NCI-H345 treated with DMSO at 0.1 percent for 48 hours (cell line): Measurements from ENCODE around the gene RPN2.
"Not testable (repeated sequence)": the region's sequence is repeated elsewhere in the genome, so short reads cannot be mapped to it uniquely, and the experiment has no call there.

Experiments used
- DNase-seq: peaks from one replicate; lab custom pipeline; 2025; ENCODE audit not compliant: unreplicated experiment; lab: John Stamatoyannopoulos, UW

Gene RPN2

DNA sequence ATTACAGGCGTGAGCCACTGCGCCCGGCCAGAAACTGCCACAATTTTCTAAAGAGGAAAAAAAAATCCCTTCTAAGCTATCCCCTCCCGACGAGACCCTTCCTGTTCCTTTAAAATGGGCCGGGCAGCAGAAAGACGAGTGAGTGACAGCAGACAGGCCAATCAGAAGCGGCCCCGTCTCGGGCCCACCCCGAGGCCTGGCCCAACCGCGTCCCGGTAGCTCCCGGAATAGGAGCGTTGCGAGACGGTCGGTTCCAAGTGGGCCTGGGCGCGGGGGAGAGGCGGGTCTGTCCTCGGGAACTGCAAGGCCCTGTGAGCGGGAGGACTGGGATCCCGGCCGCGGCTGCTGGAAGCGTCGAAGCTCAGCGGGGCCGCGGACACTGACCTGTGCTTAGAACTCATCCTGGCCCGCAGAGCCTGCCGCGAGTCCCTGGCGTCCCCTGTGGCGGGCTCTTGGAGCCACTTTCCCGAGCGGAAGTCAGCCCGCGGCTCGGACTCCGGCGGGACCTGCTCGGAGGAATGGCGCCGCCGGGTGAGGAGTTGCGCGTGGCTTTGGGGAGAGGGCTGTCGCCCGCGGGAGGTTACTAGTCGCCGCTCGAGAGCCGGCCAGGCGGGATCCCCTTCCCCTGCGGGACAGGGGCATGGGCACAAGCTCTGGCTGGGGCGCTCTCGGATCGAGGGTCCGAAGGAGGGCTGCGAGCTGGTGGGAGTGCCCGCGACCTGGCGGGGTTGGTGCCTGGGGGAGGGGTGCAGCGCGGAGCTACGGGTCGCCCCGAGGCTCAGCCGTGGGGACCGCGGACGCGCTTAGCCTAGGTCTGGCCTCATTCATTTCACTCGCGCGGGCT is at the start of gene RPN2, which contains the start of gene MROH8:
Gene RPN2 (plus strand): TSS at position 492 of the 844 bp plus-strand sequence. CDS start 27 bp downstream, at position 519.
Gene MROH8 (minus strand): TSS at position 710 of the 844 bp plus-strand sequence.
- DNase-seq: peak; percentile 97

DNA sequence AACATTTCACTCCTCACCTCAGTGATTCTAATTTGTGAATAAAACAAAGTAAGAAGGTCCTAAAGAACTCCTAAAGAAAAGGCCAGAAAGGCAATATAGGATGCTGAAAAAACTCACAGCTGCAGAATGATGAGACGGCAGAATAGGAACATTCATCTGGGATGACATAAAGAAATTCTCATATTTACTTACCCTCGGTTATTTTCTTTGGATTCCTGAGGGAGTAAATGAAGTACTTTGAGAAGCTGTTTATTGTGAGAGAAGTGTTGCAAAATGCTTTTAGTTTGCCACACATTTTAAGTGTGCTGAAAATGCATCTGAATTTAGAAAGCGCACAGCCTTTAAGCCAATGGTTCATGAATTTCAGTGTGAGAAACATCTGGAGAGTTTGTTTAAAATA is 47.6 kb upstream of the RPN2 start:
- no peak for DNase-seq

DNA sequence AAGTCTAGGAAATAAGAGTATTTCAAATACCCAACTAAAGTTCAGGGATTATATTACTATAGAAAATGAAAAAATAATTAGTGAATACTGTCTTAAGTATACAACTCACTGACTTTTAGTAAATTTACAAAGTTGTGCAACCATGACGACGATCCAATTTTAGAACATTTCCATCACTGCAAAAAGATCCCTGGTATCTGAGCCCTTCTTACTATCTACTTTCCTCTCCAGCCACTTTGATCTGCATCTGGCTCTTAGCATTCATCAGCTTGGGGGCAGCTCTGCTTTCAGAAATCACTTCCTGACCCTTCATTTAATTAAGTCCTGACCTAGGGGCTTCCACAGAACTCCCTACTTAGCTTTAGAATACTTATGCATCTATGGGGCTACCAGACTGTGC is 45.2 kb upstream of the RPN2 start:
- DNase-seq: no peak

DNA sequence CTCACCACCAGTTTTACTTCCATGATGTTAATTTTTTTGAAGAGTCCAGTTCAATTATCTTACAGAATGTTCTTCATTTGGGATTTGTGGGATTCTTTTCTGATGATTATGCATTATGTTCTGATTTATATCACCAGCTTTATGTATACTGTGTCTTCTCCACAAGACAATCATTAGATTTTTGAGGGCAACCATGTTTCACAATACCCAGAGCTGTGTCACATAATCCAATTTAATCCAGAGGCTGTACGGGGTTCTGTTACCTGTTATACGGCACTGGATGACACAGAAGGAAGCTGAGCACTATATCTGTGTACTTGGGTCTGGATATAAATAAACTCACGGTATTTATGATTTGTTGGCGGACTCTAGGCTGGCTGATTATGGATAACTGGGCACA is 41.6 kb upstream of the RPN2 start:
- DNase-seq: no peak

DNA sequence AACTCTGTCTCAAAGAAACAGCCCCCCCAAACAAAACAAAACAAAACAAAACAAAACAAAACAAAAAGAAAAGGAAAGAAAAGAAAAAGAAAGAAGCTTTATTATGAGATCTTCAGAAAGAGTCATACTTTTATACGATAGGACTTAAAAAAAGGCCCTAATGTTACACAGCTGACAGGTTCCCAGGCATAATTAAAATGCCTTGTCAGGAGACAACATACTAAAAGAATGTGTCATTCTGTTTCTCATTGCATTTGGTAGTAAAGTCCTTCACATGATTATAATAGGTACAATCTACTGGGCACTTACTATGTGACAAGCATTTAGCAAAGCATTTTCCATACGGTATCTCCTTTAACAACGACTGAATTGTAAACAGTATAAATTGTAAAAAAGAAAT is 36.4 kb upstream of the RPN2 start:
- DNase-seq: no peak

DNA sequence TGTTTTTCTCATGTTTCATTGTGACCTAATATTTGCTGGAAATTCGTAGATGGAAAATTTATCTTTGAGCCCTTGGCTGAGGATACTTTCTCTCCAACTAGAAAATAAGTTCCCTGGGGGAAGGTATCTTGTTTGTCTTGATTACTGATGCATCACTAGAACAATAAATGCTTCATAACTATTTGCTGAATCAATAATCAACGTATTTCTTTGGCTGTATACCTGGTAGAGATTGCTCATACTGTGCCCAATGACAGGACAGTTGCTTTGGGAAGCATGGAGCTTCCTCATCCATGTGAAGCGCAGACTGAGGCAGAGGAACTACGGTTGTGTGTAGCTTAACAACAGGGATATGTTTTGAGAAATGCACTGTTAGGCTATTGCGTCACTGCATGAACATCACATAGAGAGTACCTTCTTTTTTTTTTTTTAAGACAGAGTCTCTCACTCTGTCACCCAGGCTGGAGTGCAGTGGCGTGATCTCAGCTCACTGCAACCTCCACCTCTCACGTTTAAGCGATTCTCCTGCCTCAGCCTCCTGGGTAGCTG is 34.2 kb upstream of the RPN2 start:
- DNase-seq: no peak

DNA sequence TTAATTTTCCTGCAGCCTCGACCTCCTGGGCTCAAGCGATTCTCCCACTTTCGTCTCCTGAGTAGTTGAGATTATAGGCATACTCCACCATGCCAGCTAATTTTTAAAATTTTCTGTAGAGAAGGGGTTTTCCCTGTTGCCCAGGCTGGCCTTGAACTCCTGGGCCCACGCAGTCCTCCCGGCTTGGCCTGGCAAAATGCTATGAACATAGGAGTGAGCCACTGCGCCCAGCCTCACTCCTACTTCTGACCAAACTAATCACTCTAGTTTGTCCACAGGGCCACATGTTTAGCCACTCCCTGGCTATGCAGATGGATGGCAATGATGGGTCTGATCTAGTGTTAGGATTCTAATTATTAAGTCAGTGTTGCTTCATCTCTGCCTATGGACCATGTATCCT is 31.9 kb upstream of the RPN2 start:
- no peak for DNase-seq

DNA sequence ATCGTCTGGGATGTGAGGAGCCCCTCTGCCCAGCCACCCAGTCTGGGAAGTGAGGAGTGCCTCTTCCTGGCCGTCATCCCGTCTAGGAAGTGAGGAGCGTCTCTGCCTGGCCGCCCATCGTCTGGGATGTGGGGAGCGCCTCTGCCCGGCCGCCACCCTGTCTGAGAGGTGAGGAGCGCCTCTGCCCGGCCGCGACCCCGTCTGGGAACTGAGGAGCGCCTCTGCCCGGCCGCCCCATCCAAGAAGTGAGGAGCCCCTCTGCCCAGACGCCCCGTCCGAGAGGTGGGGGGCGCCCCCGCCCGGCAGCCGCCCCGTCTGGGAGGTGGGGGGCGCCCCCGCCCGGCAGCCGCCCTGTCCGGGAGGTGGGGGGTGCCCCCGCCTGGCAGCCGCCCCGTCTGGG is 28.3 kb upstream of the RPN2 start:
- DNase-seq: not testable (repeated sequence)

DNA sequence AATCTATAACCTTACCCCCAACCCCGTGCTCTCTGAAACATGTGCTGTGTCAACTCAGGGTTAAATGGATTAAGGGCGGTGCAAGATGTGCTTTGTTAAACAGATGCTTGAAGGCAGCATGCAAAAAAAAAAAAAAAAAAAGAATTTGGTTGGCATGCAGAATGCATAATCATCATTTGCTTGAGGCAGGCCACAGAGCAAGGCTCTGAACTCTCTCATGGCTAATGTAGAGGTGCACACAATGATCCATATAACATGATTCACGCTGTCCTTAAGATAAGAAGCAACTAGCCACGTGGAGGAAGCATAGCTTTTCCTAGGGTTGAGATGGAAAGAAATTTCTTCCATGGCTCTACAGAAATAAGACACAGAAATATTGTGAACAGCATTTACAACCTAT is 27.6 kb upstream of the RPN2 start:
- DNase-seq: no peak

DNA sequence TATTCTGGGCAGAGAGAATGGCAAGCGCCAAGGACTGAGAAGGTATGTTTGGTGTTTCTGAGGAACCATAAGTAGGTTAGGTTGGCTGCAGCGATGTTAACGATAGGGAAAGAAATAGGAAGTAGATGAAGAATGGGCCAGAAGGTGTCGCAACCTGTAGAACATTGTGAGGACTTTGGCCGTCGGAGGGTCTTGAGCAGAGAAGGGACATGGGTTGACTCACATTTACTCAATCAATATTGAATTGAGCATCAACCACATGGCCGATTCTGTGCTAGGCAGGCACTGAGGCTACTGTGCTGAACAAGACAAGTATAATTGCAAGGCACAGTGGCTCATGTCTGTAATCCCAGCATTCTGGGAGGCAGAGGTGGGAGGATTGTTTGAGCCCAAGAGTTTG is 26.8 kb upstream of the RPN2 start:
- no peak for DNase-seq

DNA sequence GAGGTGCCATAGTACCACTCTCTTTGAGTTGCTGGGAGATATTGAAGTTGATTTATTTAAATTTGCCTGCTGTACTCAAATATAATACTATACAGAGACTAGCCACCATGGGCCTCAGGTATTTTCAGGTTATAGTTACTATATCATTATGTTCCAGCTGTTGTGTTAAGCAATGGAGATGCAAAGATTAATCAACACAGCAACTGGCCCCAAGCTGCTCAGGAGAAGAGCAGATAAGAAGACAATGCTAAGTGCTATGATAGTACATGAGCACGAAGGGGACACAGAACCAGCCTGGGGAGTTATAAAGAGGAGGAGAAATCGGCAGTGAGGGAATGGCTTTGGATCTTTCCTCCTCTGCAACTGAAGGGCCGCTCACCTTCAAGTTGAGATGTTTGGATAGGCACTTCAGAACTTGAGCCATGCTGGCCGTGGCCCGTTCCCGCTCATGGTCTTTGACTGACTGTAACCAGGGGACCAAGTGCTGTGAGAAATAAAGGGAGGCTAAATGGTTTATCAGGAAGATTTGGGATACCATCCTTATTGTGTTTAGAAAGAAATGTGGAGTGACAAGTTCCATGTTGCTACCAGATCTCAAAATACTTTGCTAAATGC is 24.3 kb upstream of the RPN2 start:
- DNase-seq: no peak

DNA sequence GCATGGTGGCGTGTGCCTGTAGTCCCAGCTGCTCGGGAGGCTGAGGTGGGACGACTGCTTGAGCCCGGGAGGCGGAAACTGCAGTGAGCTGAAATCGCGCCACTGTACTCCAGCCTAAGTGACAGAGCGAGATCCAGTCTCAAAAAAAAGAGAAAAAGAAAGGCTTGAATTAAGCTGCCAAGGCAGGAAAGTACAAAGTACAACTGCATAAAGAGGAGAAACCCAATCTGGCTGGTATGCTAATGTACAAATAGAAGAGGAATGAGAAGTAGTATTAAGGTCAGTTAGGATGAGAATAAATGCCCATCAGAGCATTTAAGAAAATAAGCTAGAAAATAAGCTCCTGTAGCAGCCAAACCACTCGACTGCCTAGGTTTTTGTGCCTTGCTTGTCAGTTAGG is 23.1 kb upstream of the RPN2 start:
- no peak for DNase-seq

DNA sequence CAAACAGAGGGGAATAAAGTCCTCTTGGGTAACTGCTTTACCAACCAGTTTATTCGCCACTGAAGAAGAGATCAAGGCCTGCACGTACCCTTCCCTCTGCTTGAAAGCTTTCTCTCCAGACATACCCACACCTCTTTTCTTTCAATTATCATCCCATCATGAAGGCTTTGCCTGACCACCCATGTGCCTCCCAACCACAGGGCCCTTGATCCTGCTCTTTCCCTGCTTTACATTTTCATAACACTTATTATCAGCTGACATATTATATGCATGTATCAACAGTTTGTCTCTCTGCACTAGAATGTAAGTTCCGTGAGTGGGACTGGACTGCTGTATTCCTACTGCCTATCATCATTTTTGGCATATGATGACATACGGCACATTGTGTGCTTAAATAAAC is 20.9 kb upstream of the RPN2 start:
- no peak for DNase-seq

DNA sequence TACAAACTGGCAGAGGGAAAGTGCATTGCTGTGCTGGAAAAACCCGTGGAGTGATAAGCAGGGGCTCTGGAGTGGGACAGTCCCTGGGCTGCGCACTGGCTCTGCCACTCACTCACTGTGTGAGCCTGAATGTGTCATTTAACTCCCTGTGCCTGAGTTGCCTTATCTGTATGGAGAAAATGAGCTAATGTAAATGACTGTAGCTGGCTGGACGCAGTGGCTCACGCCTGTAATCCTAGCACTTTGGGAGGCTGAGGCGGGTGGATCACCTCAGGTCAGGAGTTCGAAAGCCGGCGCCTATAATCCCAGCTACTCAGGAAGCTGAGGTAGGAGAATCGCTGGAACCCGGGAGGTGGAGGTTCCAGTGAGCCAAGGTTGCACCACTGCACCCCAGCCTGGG is 18.4 kb upstream of the RPN2 start:
- no peak for DNase-seq

DNA sequence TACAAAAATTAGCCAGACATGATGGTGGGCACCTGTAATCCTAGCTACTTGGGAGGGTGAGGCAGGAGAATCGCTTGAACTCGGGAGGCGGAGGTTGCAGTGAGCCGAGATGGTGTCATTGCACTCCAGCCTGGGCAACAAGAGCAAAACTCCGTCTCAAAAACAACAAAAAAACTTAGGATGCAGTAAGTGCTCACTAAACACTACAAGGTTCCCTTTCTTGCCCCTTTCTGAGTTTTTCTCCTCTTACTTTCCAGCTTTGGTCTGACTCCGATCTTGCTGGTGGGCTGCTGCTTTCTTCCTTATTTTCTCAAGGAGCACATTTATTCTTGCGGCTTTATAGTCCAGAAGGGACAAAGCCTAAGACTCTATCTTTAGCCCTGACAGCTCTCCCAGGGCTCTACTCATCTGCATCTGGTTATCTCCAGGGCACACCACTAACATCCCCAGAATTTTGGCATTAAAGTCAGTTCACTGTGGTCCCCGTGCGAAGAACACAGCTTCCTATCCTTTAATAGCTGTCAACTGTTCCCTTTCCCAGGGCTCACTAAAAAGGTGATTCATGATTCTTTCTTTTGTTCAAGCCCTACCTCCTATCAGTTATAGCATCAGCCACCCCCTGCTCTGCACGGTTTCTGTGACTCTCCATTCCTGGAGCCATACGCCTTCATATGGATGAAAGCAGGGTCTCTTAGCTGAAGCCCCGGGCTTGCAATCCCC is 17.1 kb upstream of the RPN2 start:
- DNase-seq: no peak

DNA sequence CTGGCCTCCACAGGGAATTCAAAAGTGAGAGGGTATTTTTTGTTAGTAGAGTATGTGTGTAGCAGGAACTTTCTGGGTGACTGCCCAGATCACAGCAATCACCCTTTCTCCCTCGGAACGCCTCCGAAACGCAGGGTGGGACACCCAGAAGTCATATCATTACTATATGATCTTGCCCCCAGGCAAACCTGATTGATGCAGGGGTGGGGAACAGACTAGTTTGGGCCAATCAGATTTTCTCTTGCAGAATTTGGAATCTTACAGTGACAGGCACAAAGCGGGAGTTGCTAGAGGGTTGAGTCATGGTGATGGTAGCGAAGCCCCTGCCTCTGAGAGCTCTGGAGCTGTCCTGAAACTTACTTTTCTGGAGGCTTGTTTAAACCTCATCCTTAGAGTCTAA is 16.5 kb upstream of the RPN2 start:
- DNase-seq: no peak

DNA sequence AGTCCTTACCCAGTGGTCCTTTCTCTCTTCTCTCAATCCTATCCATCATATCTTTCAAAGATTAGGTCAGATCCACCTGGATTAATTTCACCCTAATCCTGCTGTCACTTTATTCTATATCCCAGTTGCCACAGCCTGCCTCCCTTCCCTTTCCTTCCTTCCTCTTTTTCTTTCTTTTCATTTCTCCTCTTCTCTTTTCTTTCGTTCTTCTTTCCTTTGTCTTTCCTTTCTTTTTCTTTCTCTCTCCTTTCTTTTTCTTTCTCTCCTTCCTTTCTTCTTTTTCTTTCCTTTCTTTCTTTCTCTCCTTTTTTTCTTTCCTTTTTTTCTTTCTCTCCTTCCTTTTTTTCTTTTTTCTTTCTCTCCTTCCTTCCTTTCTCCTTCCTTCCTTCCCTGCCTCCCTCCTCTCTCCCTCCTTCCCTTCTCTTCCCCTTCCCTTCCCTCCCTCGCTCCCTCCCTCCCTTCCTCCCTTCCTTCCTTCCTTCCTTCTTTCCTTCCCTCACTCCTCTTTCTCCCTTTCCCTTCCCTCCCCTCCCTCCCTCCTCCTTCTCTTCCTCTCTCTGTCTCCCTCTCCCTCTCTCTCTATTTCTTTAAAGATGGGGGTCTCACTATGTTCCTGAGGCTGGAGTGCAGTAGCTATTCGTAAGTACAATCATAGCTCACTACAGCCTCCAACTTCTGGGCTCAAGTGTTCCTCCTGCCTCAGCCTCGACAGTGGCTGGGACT is 15.1 kb upstream of the RPN2 start:
- no peak for DNase-seq

DNA sequence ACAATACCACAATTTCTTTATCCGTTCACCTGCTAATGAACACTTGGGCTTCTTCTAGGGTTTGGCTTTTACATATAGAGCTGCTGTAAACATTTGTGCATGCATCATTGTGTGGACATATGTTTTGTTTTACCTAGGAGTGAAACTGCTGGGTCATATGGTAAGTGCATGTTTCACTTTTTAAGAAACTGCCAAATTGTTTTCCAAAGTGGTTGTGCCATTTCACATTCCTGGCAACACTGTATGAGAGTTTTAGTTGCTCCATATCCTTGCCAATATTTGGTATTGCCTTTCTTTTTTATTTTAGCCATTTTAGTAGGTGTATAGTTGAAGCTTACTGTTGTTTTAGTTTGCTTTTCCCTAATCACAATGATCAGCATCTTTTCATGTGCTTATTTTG is 14.1 kb upstream of the RPN2 start:
- DNase-seq: no peak

DNA sequence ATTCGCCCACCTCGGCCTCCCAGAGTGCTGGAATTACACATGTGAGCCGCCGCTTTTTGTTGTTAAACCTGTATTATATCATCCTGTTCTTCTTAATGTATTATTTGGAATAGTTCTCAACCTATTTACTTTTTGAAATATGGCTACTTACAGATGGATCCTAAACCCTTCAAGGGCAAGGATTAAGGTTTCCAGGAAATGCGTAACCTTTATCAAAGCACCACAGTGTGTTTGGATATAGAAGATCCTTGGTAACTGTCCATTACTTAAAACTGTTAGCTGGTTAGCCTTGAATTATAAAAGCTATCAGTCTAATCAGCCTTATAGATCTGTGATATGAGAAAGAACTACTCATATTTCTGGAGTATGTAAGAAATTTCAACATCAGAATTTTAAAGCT is 12.3 kb upstream of the RPN2 start:
- DNase-seq: no peak

DNA sequence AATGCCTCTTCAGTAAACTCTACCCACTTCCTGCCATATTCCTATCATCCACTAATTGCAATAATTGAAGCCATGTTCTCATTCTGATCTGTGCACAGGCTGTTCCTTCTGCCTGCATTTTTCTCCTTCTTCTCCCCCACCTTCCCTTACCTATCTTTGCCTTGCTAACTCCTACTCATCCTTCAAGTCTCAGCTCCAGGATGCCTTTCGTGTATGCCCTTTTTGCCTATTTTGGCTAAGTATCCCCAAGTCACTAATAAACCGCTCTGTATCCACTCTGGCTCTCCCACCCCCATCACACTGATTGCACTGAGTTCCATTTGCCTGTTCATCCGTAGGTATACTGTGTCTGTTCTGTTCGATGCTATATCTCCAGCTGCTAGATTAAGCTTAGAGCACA is 6.3 kb upstream of the RPN2 start:
- DNase-seq: no peak
